CD4-positive, alpha-beta T cell (primary cell): Measurements from ENCODE around the gene TRIM47. TPM values are rescaled to one million over a fixed set of nuclear protein-coding genes. Genes with fewer than 3 reads are reported as not detected.

ENCODE experiments used
- ATAC-seq: fragments of 200-7000 bp; cut with Tn5 transposase; one replicate; pipeline ENCODE4 v1.10.0; 2022; ENCODE audit warnings: mild to moderate bottlenecking; ENCODE audit not compliant: poor library complexity
- CTCF ChIA-PET: fragments of 350-600 bp; sonication (Branson Sonifier 250); formaldehyde crosslinking; loops from one replicate; lab custom pipeline; 2021; ENCODE audit warnings: antibody characterized with exemption, inconsistent platforms; lab: Charles Lee
- POLR2A ChIA-PET: fragments of 350-600 bp; sonication (Branson Sonifier 250); formaldehyde crosslinking; loops from one replicate; lab custom pipeline; 2021; ENCODE audit warnings: antibody characterized with exemption, inconsistent platforms; lab: Charles Lee
- DNase-seq, 14 experiments: peaks; one replicate each; pipeline ENCODE4 v3.0.0-alpha.2; 2013 to 2020; ENCODE audit warnings: mixed read lengths in 2 of 14
- H3K27ac ChIP-seq, 2 donors: one replicate each; pipeline versions ENCODE4 v1.5.1 to v1.7.0; 2013; ENCODE audit warnings: low read length in 2 of 2, low read depth in 1 of 2, mild to moderate bottlenecking in 1 of 2
- H3K27me3 ChIP-seq, 2 experiments: 1 replicate in 1 of 2; 2 replicates in 1 of 2; pipeline versions ENCODE4 v1.6.1 to v1.7.0; 2013; ENCODE audit warnings: low read length in 2 of 2, control low read depth in 1 of 2, mild to moderate bottlenecking in 1 of 2, moderate library complexity in 1 of 2; ENCODE audit not compliant: insufficient read depth in 2 of 2, control insufficient read depth in 1 of 2
- H3K36me3 ChIP-seq: one replicate; pipeline ENCODE4 v1.6.1; 2013; ENCODE audit warnings: low read length, control low read depth; ENCODE audit not compliant: insufficient read depth
- H3K4me1 ChIP-seq: one replicate; pipeline ENCODE4 v1.6.1; 2013; ENCODE audit warnings: low read length, control low read depth; ENCODE audit not compliant: insufficient read depth
- H3K4me3 ChIP-seq: one replicate; pipeline ENCODE4 v1.5.1; 2013; ENCODE audit warnings: mild to moderate bottlenecking, low read length, moderate library complexity
- H3K9me3 ChIP-seq, 2 experiments: 1 replicate in 1 of 2; 2 replicates in 1 of 2; pipeline versions ENCODE4 v1.6.1 to v1.7.0; 2013; ENCODE audit warnings: low read length in 2 of 2, mild to moderate bottlenecking in 2 of 2, control low read depth in 1 of 2, moderate library complexity in 1 of 2; ENCODE audit not compliant: control insufficient read depth in 1 of 2, insufficient read depth in 1 of 2
- H3K27ac Mint-ChIP-seq: one replicate; pipeline ENCODE4 v1.8.0; 2020; ENCODE audit warnings: mixed read lengths
- H3K27me3 Mint-ChIP-seq: one replicate; pipeline ENCODE4 v1.8.0; 2021; ENCODE audit warnings: mixed read lengths
- H3K36me3 Mint-ChIP-seq: one replicate; pipeline ENCODE4 v1.8.0; 2021; ENCODE audit warnings: low read depth, mixed read lengths
- H3K4me1 Mint-ChIP-seq: one replicate; pipeline ENCODE4 v1.8.0; 2021; ENCODE audit warnings: low read depth, mixed read lengths
- H3K4me3 Mint-ChIP-seq: one replicate; pipeline ENCODE4 v1.8.0; 2020; ENCODE audit warnings: mild to moderate bottlenecking, mixed read lengths
- H3K9me3 Mint-ChIP-seq: one replicate; pipeline ENCODE4 v1.8.0; 2020; ENCODE audit warnings: mixed read lengths
- intact Hi-C, 2 experiments: fragments of 100-400 bp; cut with DNase I in 1 of 2; cut with micrococcal nuclease in 1 of 2; formaldehyde crosslinking; loops; one replicate each; pipeline versions ENCODE4 v1.15.1 to v1.9.0; 2023 to 2025; cut with DNase I, micrococcal nuclease
- total RNA-seq, 174 experiments: library from RNA in 2 of 174; stranded (reverse) in 2 of 174; gene quantifications; one replicate each; pipeline ENCODE4 v1.2.3 and lab custom pipeline; 2021 to 2026
- TF ChIP-seq, protein P1 (sequence below): fragments of 200-600 bp; IDR thresholded peaks from one replicate; pipeline ENCODE4 v1.8.0; 2022; ENCODE audit warnings: antibody characterized with exemption, mild to moderate bottlenecking

TRIM47 gene
- total RNA-seq, 2 experiments from 2014 or later = 2.3 to 2.8 TPM

GRCh38 chr17:75904749-75905521 lies 26.6 kb upstream of the TRIM47 start, which contains the start of gene MRPL38:
Gene MRPL38 (minus strand): TSS chr17:75904884. CDS start chr17:75904875, 9 bp downstream.
- H3K9me3 ChIP-seq = no peaks in the 10 kb centered on the region
- peak within 1 kb of the TSS; percentile 73 to 76 for H3K27ac ChIP-seq
- POLR2A ChIA-PET = interaction anchor here (0.6 to 4.5 kb wide), 10 partner anchors 8 to 125 kb away, joined by 3 to 44 read pairs (median 4); partner anchors contain the start of genes CDK3, FBF1, TRIM47 and TRIM65
- Mint-ChIP-seq H3K36me3 (peaks cover 24% of the 10 kb centered on the region), H3K27ac (peak within 1 kb of the TSS; percentile 85), H3K27me3 (no peaks in the 10 kb centered on the region), H3K4me1 (no peaks in the 10 kb centered on the region), H3K4me3 (peak within 1 kb of the TSS; percentile 94), H3K9me3 (no peaks in the 10 kb centered on the region)
- peaks cover 25% of the 10 kb centered on the region for H3K4me1 ChIP-seq
- TF ChIP-seq, protein P1, sequence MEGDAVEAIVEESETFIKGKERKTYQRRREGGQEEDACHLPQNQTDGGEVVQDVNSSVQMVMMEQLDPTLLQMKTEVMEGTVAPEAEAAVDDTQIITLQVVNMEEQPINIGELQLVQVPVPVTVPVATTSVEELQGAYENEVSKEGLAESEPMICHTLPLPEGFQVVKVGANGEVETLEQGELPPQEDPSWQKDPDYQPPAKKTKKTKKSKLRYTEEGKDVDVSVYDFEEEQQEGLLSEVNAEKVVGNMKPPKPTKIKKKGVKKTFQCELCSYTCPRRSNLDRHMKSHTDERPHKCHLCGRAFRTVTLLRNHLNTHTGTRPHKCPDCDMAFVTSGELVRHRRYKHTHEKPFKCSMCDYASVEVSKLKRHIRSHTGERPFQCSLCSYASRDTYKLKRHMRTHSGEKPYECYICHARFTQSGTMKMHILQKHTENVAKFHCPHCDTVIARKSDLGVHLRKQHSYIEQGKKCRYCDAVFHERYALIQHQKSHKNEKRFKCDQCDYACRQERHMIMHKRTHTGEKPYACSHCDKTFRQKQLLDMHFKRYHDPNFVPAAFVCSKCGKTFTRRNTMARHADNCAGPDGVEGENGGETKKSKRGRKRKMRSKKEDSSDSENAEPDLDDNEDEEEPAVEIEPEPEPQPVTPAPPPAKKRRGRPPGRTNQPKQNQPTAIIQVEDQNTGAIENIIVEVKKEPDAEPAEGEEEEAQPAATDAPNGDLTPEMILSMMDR = peak; percentile 99
- H3K36me3 ChIP-seq = peaks cover 23% of the 10 kb centered on the region
- CTCF ChIA-PET = interaction anchor here (0.7 to 1.8 kb wide), 7 partner anchors 9 to 151 kb away, joined by 3 to 13 read pairs (median 5); partner anchors contain the start of genes TRIM65 and WBP2
- H3K27me3 ChIP-seq = no peaks in the 10 kb centered on the region
- intact Hi-C loops = loop anchor here (1.0 to 10.0 kb wide), 10 partner anchors 34 to 394 kb away; partner anchors contain the start of genes ACOX1 (in 1 of the 2), RECQL5 (in 1 of the 2), SAP30BP (in 1 of the 2) and TEN1 (in 1 of the 2)
- peak; percentile 82 to 97 (median 92) for DNase-seq
- peak within 1 kb of the TSS; percentile 82 for H3K4me3 ChIP-seq
- ATAC-seq = peak; percentile 95

DNA sequence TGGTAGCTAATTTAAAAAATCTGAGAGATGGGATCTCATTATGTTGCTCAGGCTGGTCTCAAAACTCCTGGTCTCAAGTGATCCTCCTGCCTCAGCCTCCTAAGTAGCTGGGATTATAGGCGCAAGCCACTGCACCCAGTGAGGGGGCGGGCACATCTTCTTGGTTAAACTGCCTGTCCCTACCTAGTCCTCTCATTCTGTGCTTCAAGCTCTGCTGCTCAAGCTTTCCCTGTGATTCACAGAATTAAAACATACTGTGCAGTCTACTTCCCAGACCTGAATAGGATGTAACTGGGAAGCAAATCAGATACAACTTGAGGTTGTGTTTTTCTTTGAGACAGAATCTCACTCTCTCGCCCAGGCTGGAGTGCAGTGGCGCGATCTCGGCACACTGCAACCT lies 24.0 kb upstream of the TRIM47 start:
- TF ChIP-seq, protein P1 = no peak
- no peak for DNase-seq
- H3K36me3 Mint-ChIP-seq = peaks cover 48% of the 10 kb centered on the region
- H3K4me3 ChIP-seq = no peak overlapping the region
- POLR2A ChIA-PET = interaction anchor here (0.7 to 4.5 kb wide), 2 partner anchors 47 to 118 kb away, joined by 3 to 44 read pairs; partner anchors contain the start of gene WBP2
- intact Hi-C loops = loop anchor here (5.0 to 10.0 kb wide), 3 partner anchors 140 to 392 kb away; partner anchors contain the start of genes RECQL5 (in 1 of the 2) and SAP30BP (in 1 of the 2)
- H3K27ac Mint-ChIP-seq = no peak overlapping the region
- H3K4me1 Mint-ChIP-seq = peaks cover 4% of the 10 kb centered on the region
- H3K4me1 ChIP-seq = peaks cover 27% of the 10 kb centered on the region
- H3K27ac ChIP-seq = no peak overlapping the region
- CTCF ChIA-PET = interaction anchor here (0.9 kb wide), 1 partner anchor 47 kb away, joined by 3 read pairs; the partner anchor contains the start of gene WBP2
- no peaks in the 10 kb centered on the region for H3K27me3 Mint-ChIP-seq
- no peaks in the 10 kb centered on the region for H3K27me3 ChIP-seq
- no peaks in the 10 kb centered on the region for H3K9me3 ChIP-seq
- H3K4me3 Mint-ChIP-seq = peak overlapping the region; percentile 38
- H3K9me3 Mint-ChIP-seq = no peaks in the 10 kb centered on the region
- H3K36me3 ChIP-seq = peaks cover 48% of the 10 kb centered on the region
- no peak for ATAC-seq

GRCh38 chr17:75901727-75902126 lies 23.3 kb upstream of the TRIM47 start:
- intact Hi-C loops = loop anchor here (5.0 to 10.0 kb wide), 3 partner anchors 139 to 393 kb away; partner anchors contain the start of genes RECQL5 (in 1 of the 2) and SAP30BP (in 1 of the 2)
- H3K4me1 ChIP-seq = peaks cover 32% of the 10 kb centered on the region
- H3K36me3 Mint-ChIP-seq = peaks cover 48% of the 10 kb centered on the region
- POLR2A ChIA-PET = interaction anchor here (4.5 kb wide), 1 partner anchor 46 kb away, joined by 44 read pairs; the partner anchor contains the start of gene WBP2
- H3K9me3 Mint-ChIP-seq = no peaks in the 10 kb centered on the region
- H3K27me3 ChIP-seq = no peaks in the 10 kb centered on the region
- no peak for ATAC-seq
- CTCF ChIA-PET = interaction anchor here (0.9 kb wide), 1 partner anchor 47 kb away, joined by 3 read pairs; the partner anchor contains the start of gene WBP2
- no peaks in the 10 kb centered on the region for H3K9me3 ChIP-seq
- DNase-seq = no peak
- no peak overlapping the region for H3K4me3 ChIP-seq
- H3K27ac ChIP-seq = no peak overlapping the region
- H3K4me1 Mint-ChIP-seq = peaks cover 5% of the 10 kb centered on the region
- TF ChIP-seq, protein P1 = no peak
- peaks cover 48% of the 10 kb centered on the region for H3K36me3 ChIP-seq
- H3K27me3 Mint-ChIP-seq = no peaks in the 10 kb centered on the region
- no peak overlapping the region for H3K4me3 Mint-ChIP-seq
- H3K27ac Mint-ChIP-seq = no peak overlapping the region
